ENCODE results near the gene LEFTY2.

LEFTY2 gene

DNA sequence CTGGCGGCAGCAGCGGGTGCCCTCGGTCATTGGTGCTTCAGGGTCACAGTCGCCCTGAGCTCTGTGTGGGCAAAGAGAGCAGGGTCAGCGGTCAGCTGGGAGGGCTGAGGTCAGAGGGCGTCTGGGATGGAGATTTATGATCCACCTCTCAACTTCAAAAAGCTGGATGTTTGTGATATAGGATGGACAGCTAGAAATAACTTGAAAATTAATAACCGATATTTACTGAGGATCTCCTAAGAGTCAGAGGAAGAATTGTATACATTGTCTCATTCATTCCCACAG lies 54.0 kb downstream of the LEFTY2 start:
- no peak for DNase-seq (ENCODE audit: low read depth)
- TF ChIP-seq, protein P1, sequence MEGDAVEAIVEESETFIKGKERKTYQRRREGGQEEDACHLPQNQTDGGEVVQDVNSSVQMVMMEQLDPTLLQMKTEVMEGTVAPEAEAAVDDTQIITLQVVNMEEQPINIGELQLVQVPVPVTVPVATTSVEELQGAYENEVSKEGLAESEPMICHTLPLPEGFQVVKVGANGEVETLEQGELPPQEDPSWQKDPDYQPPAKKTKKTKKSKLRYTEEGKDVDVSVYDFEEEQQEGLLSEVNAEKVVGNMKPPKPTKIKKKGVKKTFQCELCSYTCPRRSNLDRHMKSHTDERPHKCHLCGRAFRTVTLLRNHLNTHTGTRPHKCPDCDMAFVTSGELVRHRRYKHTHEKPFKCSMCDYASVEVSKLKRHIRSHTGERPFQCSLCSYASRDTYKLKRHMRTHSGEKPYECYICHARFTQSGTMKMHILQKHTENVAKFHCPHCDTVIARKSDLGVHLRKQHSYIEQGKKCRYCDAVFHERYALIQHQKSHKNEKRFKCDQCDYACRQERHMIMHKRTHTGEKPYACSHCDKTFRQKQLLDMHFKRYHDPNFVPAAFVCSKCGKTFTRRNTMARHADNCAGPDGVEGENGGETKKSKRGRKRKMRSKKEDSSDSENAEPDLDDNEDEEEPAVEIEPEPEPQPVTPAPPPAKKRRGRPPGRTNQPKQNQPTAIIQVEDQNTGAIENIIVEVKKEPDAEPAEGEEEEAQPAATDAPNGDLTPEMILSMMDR (IDR thresholded peaks at IDR 0.05; ENCODE audit: control insufficient read depth, insufficient read depth, low read depth, low read length, missing control alignments), result no peak
- no peak overlapping the region for H3K4me3 ChIP-seq (ENCODE audit: control insufficient read depth, low read depth, low read length)
